DLD1 (cell line): ENCODE data around the gene GPR63.

Experiments
- in situ Hi-C: cut with HindIII; loops from 2 replicates; pipeline ENCODE4 v1.10.0; 2017; ENCODE audit warnings: low sequenced_read_pairs

The GPR63 gene

GRCh38 chr6:96762599-96762998, 74.7 kb downstream of the GPR63 start:
- in situ Hi-C loops, result no loop called here

GRCh38 chr6:96761794-96762193, 75.5 kb downstream of the GPR63 start:
- in situ Hi-C loops, result no loop called here

- in situ Hi-C loops, result no loop called here
Measured at GRCh38 chr6:96760153-96760687, 77.1 kb downstream of the GPR63 start.

GRCh38 chr6:96755096-96755495, 82.2 kb downstream of the GPR63 start:
- in situ Hi-C loops, result no loop called here

- in situ Hi-C loops, result no loop called here
Measured at GRCh38 chr6:96749891-96750290, 87.4 kb downstream of the GPR63 start.
